Neural progenitor cell (in vitro differentiated cells): ENCODE results near the gene PDHB.

Source experiments
- CTCF ChIP-seq: fragments of 200-600 bp; sonication (generic); IDR thresholded peaks from 2 replicates; pipeline ENCODE4 v1.5.1; 2017; ENCODE audit warnings: antibody characterized with exemption, mild to moderate bottlenecking
- EZH2 ChIP-seq: fragments of 200-600 bp; sonication (generic); IDR thresholded peaks from 2 replicates; pipeline ENCODE4 v1.6.1; 2017; ENCODE audit warnings: antibody characterized with exemption, mild to moderate bottlenecking, moderate library complexity
- EZH2phosphoT487 ChIP-seq: fragments of 200-600 bp; sonication (generic); IDR thresholded peaks from 2 replicates; pipeline ENCODE4 v1.6.1; 2017; ENCODE audit warnings: antibody characterized with exemption

DNA sequence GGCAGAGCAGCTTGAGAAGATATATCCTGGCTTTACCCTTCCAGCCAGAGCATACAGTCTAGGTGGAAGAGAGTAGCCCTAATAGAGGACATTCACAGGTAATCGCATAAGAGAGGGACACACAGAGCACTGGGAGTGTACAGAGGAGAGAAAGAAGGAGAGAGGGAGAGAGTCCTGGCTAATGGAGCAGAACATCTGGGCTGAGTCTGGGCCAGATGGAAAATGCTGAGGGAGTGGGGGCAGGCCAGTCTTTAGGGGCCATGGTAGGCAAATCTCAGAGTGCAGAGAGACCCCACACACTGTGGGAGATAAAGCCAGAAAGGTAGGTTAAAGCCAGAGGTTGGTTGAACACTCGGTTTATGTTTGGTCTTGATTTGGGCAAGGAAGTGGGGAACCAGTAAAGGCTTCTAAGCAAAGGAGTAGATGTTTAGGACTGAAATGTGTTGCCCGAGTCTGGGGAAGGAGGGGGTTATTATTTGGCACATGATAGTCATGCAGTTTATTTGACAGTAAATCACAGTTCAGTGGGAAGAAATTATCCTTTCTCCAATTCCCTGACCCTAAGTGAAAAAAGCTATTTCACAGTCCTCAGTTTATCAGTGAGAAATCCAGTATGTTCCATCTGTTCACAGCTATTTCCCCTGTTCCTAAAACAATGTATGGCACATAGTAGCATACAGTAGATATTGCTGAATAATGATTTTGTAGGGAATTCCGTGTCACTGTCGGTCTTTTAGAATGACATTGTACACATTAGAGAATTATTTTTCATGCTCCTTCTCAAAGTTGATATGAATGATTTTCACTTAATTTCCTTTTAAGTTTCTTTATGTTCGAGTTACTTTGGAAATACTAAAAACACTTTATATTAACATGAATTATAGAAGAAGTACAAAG, 45.7 kb downstream of the PDHB start:
- TF ChIP-seq CTCF (no peak), EZH2phosphoT487 (no peak), EZH2 (no peak)
